Activated CD8-positive, alpha-beta memory T cell treated with anti-CD3 and anti-CD28 coated beads, Interleukin-2, amount 50 U/mL, for 1 hour (primary cell): Measurements from ENCODE around the gene HK3.
"Not testable (repeated sequence)": the region's sequence is repeated elsewhere in the genome, so short reads cannot be mapped to it uniquely, and the experiment has no call there.

Experiments used
- DNase-seq: peaks from one replicate; pipeline ENCODE4 v3.0.0-alpha.2; 2020; ENCODE audit errors: extremely low read depth

Gene HK3

GRCh38 chr5:176883700-176884570, 15.2 kb downstream of the HK3 start:
- no peak for DNase-seq

GRCh38 chr5:176882567-176882903, 16.6 kb downstream of the HK3 start:
- no peak for DNase-seq

GRCh38 chr5:176881816-176882566, 17.2 kb downstream of the HK3 start:
- no peak for DNase-seq

- DNase-seq, result no peak
Observed at GRCh38 chr5:176881021-176881749, 18.0 kb downstream of the HK3 start.

GRCh38 chr5:176880366-176881020, 18.7 kb downstream of the HK3 start:
- no peak for DNase-seq

GRCh38 chr5:176879663-176880361, 19.3 kb downstream of the HK3 start:
- no peak for DNase-seq

GRCh38 chr5:176878906-176879662, 20.1 kb downstream of the HK3 start:
- no peak for DNase-seq

- no peak for DNase-seq
Observed at GRCh38 chr5:176878463-176878862, 20.7 kb downstream of the HK3 start.

- no peak for DNase-seq
Observed at GRCh38 chr5:176877793-176878331, 21.3 kb downstream of the HK3 start.

GRCh38 chr5:176876506-176877431, 22.4 kb downstream of the HK3 start:
- DNase-seq, result no peak

GRCh38 chr5:176875783-176876505, 23.2 kb downstream of the HK3 start:
- no peak for DNase-seq

GRCh38 chr5:176875014-176875550, 24.1 kb downstream of the HK3 start:
- no peak for DNase-seq

GRCh38 chr5:176874198-176874780, 24.9 kb downstream of the HK3 start:
- DNase-seq, result no peak

GRCh38 chr5:176873541-176874172, 25.5 kb downstream of the HK3 start:
- no peak for DNase-seq

GRCh38 chr5:176873011-176873410, 26.1 kb downstream of the HK3 start:
- DNase-seq, result not testable (repeated sequence)

- DNase-seq, result not testable (repeated sequence)
Observed at GRCh38 chr5:176872586-176872985, 26.6 kb downstream of the HK3 start.

- not testable (repeated sequence) for DNase-seq
Observed at GRCh38 chr5:176870644-176871043, 28.5 kb downstream of the HK3 start.
